Thoracic aorta (tissue), 2 donors: Measurements from ENCODE around the gene CALN1. TPM values are rescaled to one million over a fixed set of nuclear protein-coding genes. Genes with fewer than 3 reads are reported as not detected.

Experiments used
- ATAC-seq: fragments of 150-250 bp; one replicate; pipeline ENCODE4 v1.8.0; 2017; ENCODE audit warnings: low read depth; ENCODE audit not compliant: insufficient number of reproducible peaks, low FRiP score
- DNase-seq: peaks from one replicate; pipeline ENCODE4 v3.0.0-alpha.2; 2020; ENCODE audit warnings: low spot score
- H3K27ac ChIP-seq, 2 donors: fragments of 200-600 bp; sonication (generic); 1 replicate in 1 of 2; 2 replicates in 1 of 2; pipeline ENCODE4 v1.5.1; 2016; ENCODE audit warnings: mild to moderate bottlenecking in 2 of 2, moderate library complexity in 2 of 2
- H3K27me3 ChIP-seq: fragments of 200-600 bp; sonication (generic); replicated peaks from 2 replicates; pipeline ENCODE4 v1.6.0; 2016; ENCODE audit warnings: mild to moderate bottlenecking; ENCODE audit not compliant: insufficient read depth
- H3K36me3 ChIP-seq: fragments of 200-600 bp; sonication (generic); one replicate; pipeline ENCODE4 v1.5.1; 2016
- H3K4me1 ChIP-seq, 2 donors: fragments of 200-600 bp; sonication (generic); 1 replicate in 1 of 2; 2 replicates in 1 of 2; pipeline versions ENCODE4 v1.5.1 to v1.6.0; 2016; ENCODE audit warnings: low read depth in 2 of 2, mild to moderate bottlenecking in 1 of 2; ENCODE audit not compliant: control insufficient read depth in 1 of 2
- H3K4me3 ChIP-seq: fragments of 200-600 bp; sonication (generic); 2 replicates; pipeline ENCODE4 v1.5.1; 2016; ENCODE audit warnings: mild to moderate bottlenecking
- H3K9me3 ChIP-seq: fragments of 200-600 bp; sonication (generic); 2 replicates; pipeline ENCODE4 v1.5.1; 2016
- total RNA-seq, 2 donors: library from RNA; depleted of rRNA; stranded (reverse); fragments of >200 nt; gene quantifications; one replicate each; pipeline versions ENCODE4 v1.1.0 to v1.2.3, GENCODE V29; 2016
- TF ChIP-seq, protein P1 (sequence below): fragments of 200-600 bp; sonication (generic); IDR thresholded peaks from one replicate; pipeline ENCODE4 v1.5.1; 2019; ENCODE audit warnings: antibody characterized with exemption

Gene CALN1
- total RNA-seq, 2 donors from 2014 or later: not detected

DNA sequence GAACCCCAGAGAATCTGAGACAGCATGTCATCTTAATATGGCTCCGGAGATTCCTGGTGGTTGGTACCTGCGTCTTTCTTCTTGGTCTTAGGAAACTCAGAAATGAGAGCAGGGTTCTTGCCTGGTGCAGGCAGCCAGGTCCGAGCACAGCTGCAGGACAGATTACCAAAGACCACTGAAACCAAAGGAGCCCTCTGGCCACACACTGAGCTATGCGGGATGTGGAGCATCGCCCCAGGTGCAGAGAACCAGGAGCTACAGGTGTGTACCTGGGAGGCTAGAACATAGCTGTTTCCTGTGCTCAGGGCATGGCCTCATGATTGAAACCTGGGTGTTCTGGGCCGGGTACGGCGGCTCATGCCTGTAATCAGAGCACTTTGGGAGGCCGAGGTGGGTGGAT lies 635.4 kb downstream of the CALN1 start:
- H3K27ac ChIP-seq: no peak overlapping the region

DNA sequence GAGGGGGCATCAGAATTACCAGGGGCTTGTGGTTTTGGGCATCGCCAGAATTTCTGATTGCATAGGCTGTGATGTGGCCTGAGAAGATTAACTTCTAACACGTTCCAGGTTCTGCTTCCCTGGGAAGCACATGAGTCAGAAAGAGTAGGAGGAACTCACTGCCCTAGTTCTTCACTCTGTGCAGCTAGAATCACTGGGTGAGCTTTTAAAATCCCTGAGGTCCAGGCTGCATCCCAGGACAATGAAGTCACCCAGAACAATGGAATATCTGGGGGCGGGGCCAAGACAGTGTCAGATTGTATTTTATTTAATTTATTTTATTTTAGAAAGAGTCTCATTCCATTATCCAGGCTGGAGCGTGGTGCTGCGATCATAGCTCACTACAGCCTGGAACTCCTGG lies 636.5 kb downstream of the CALN1 start:
- ATAC-seq (no peak), DNase-seq (no peak)
- Histone ChIP-seq H3K9me3 (no peaks in the 10 kb centered on the region), H3K4me1 (no peaks in the 10 kb centered on the region), H3K27ac (no peak overlapping the region), H3K36me3 (no peaks in the 10 kb centered on the region), H3K27me3 (no peaks in the 10 kb centered on the region), H3K4me3 (no peak overlapping the region)
- TF ChIP-seq, protein P1, sequence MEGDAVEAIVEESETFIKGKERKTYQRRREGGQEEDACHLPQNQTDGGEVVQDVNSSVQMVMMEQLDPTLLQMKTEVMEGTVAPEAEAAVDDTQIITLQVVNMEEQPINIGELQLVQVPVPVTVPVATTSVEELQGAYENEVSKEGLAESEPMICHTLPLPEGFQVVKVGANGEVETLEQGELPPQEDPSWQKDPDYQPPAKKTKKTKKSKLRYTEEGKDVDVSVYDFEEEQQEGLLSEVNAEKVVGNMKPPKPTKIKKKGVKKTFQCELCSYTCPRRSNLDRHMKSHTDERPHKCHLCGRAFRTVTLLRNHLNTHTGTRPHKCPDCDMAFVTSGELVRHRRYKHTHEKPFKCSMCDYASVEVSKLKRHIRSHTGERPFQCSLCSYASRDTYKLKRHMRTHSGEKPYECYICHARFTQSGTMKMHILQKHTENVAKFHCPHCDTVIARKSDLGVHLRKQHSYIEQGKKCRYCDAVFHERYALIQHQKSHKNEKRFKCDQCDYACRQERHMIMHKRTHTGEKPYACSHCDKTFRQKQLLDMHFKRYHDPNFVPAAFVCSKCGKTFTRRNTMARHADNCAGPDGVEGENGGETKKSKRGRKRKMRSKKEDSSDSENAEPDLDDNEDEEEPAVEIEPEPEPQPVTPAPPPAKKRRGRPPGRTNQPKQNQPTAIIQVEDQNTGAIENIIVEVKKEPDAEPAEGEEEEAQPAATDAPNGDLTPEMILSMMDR: no peak

More for the DNA sequence above, 635.4 kb downstream of the CALN1 start:
- Histone ChIP-seq H3K9me3 (no peaks in the 10 kb centered on the region), H3K4me1 (no peaks in the 10 kb centered on the region), H3K36me3 (no peaks in the 10 kb centered on the region), H3K4me3 (no peak overlapping the region), H3K27me3 (no peaks in the 10 kb centered on the region)
- ATAC-seq (no peak), DNase-seq (no peak)
- TF ChIP-seq, protein P1: no peak

DNA sequence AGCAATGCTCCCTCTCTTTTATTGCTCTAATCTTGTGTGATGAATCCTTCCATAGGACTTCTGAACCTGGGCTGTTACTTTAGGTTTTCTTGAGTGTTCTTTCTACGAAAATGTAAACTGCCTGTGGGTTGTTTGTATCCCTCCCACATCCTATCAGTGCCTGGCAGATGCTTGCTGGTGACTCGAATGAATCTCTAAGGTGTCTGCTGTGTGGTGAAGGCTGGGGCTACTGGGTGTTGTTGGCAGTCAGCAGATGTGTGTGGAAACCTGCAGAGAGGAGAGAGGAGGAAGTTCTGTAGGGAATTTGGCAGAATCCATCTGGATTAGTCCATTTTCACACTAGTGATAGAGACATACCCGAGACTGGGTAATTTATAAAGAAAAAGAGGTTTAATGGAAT lies 639.4 kb downstream of the CALN1 start:
- H3K27me3 ChIP-seq: no peaks in the 10 kb centered on the region
- H3K9me3 ChIP-seq: no peaks in the 10 kb centered on the region
- TF ChIP-seq, protein P1: no peak
- no peak overlapping the region for H3K4me3 ChIP-seq
- DNase-seq: no peak
- H3K27ac ChIP-seq: no peak overlapping the region
- H3K4me1 ChIP-seq: no peaks in the 10 kb centered on the region
- no peaks in the 10 kb centered on the region for H3K36me3 ChIP-seq
- ATAC-seq: no peak

DNA sequence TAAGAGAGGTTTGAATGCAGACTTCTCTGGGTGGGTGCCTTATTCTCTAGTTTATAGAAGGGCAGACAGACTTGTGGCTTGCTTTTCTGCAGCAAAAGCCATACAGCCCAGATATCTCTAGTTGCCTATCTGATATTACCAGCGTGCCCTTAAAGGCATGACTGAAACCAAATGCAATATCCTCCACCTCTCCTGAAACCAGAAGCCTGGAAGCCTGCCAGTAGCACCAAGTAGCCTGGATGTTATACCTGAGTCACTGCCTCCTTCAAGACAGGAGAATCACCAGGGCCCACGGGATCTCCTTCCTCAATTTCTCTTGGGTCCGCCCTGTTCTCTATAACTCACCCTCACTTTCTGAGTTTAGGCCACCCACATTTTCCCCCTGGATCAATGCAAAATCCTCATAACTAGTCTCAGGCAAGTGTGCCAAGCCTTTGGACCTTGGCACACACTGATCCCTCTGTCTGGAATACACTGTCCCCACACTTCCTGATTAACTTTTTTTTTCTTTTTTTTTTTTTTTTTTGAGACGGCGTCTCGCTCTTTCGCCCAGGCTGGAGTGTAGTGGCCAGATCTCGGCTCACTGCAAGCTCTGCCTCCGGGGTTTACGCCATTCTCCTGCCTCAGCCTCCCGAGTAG lies 641.8 kb downstream of the CALN1 start:
- Histone ChIP-seq H3K27me3 (no peaks in the 10 kb centered on the region), H3K36me3 (no peaks in the 10 kb centered on the region), H3K4me1 (no peaks in the 10 kb centered on the region), H3K4me3 (no peak overlapping the region), H3K9me3 (no peaks in the 10 kb centered on the region), H3K27ac (no peak overlapping the region)
- TF ChIP-seq, protein P1: no peak
- ATAC-seq (no peak), DNase-seq (no peak)

DNA sequence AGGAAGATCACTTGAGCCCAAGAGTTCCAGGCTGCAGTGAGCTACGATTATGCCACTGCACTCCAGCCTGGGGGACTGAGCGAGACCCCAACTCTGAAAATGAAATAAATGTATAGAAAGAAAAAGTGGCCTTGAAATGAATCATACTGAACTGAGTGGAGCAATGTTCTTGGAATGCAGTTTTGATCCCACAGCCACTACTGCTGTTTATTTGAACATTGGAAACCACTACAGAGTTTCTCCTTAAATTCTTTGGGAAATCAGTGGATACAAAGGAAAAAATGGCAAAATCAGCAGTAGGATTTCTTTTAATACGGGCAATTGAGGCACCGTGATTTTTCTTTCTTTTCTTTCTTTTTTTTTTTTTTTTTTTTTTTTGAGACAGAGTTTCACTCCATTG lies 642.8 kb downstream of the CALN1 start:
- H3K9me3 ChIP-seq: no peaks in the 10 kb centered on the region
- no peaks in the 10 kb centered on the region for H3K36me3 ChIP-seq
- ATAC-seq (no peak), DNase-seq (no peak)
- H3K27me3 ChIP-seq: no peaks in the 10 kb centered on the region
- H3K4me3 ChIP-seq: no peak overlapping the region
- H3K27ac ChIP-seq: no peak overlapping the region
- no peaks in the 10 kb centered on the region for H3K4me1 ChIP-seq
- TF ChIP-seq, protein P1: no peak
